ENCODE data around the gene CTPS2. TPM values are rescaled to one million over a fixed set of nuclear protein-coding genes. Genes with fewer than 3 reads are reported as not detected.

The CTPS2 gene
- total RNA-seq, 1 experiment from 2014 or later, result 3.8 TPM

DNA sequence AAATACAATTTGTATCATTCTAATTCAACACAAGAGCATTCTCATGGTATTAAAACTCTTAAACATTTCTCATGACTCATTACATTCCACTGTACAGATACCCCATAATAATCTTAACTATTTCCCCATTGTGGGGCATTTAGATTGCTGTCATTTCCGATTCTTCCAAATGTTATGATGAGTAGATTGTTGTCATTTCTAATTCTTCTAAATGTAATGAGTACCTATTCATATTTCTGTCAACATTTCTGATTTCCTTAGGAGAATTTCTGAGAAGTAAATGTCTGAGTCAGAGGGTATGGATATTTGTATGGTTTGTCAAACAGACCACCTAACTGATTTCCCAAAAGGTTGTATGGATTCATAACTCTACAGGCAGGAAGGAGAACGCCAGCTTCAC is 54.2 kb downstream of the CTPS2 start:
- Histone ChIP-seq H3K9me3 (ENCODE audit: control insufficient read depth, insufficient read depth, low read depth, low read length) (no peaks in the 10 kb centered on the region), H3K27me3 (ENCODE audit: control insufficient read depth, insufficient read depth, low read length) (no peaks in the 10 kb centered on the region), H3K4me1 (ENCODE audit: control insufficient read depth, insufficient read depth, low read length) (no peaks in the 10 kb centered on the region), H3K27ac (ENCODE audit: low read length) (no peak overlapping the region), H3K4me3 (ENCODE audit: low read depth in 2 of 2, low read length in 2 of 2) (no peak overlapping the region), H3K36me3 (ENCODE audit: control insufficient read depth, insufficient read depth, low read length) (no peaks in the 10 kb centered on the region)
- intact Hi-C loops (cut with micrococcal nuclease; ENCODE audit: unreplicated experiment) (no loop called here), in situ Hi-C loops (cut with HindIII; ENCODE audit: low pct_unique_long_range_greater_than_20kb, low sequenced_read_pairs) (no loop called here)
- DNase-seq (ENCODE audit: low read depth, low spot score) (no peak), ATAC-seq (no peak)
- ChIA-PET CTCF (no interaction called here), POLR2A (no interaction called here)
- BruUV-seq (replicated peaks), result no TSS peak
- TF ChIP-seq, protein P1, sequence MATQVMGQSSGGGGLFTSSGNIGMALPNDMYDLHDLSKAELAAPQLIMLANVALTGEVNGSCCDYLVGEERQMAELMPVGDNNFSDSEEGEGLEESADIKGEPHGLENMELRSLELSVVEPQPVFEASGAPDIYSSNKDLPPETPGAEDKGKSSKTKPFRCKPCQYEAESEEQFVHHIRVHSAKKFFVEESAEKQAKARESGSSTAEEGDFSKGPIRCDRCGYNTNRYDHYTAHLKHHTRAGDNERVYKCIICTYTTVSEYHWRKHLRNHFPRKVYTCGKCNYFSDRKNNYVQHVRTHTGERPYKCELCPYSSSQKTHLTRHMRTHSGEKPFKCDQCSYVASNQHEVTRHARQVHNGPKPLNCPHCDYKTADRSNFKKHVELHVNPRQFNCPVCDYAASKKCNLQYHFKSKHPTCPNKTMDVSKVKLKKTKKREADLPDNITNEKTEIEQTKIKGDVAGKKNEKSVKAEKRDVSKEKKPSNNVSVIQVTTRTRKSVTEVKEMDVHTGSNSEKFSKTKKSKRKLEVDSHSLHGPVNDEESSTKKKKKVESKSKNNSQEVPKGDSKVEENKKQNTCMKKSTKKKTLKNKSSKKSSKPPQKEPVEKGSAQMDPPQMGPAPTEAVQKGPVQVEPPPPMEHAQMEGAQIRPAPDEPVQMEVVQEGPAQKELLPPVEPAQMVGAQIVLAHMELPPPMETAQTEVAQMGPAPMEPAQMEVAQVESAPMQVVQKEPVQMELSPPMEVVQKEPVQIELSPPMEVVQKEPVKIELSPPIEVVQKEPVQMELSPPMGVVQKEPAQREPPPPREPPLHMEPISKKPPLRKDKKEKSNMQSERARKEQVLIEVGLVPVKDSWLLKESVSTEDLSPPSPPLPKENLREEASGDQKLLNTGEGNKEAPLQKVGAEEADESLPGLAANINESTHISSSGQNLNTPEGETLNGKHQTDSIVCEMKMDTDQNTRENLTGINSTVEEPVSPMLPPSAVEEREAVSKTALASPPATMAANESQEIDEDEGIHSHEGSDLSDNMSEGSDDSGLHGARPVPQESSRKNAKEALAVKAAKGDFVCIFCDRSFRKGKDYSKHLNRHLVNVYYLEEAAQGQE (IDR thresholded peaks at IDR 0.05; ENCODE audit: insufficient read depth in 1 of 2, low read depth in 2 of 2, low read length in 1 of 2), result no peak
- TF ChIP-seq TCF7L2 (IDR thresholded peaks at IDR 0.05; ENCODE audit: low read depth, low read length), result no peak
- no peak for TF ChIP-seq POLR2AphosphoS5 (IDR thresholded peaks at IDR 0.05; ENCODE audit: low read depth, low read length)
- TF ChIP-seq SIN3A (IDR thresholded peaks at IDR 0.05; ENCODE audit: borderline replicate concordance, insufficient read depth, low read depth, low read length), result no peak
- TF ChIP-seq, protein P2, sequence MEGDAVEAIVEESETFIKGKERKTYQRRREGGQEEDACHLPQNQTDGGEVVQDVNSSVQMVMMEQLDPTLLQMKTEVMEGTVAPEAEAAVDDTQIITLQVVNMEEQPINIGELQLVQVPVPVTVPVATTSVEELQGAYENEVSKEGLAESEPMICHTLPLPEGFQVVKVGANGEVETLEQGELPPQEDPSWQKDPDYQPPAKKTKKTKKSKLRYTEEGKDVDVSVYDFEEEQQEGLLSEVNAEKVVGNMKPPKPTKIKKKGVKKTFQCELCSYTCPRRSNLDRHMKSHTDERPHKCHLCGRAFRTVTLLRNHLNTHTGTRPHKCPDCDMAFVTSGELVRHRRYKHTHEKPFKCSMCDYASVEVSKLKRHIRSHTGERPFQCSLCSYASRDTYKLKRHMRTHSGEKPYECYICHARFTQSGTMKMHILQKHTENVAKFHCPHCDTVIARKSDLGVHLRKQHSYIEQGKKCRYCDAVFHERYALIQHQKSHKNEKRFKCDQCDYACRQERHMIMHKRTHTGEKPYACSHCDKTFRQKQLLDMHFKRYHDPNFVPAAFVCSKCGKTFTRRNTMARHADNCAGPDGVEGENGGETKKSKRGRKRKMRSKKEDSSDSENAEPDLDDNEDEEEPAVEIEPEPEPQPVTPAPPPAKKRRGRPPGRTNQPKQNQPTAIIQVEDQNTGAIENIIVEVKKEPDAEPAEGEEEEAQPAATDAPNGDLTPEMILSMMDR (IDR thresholded peaks at IDR 0.05), result no peak

DNA sequence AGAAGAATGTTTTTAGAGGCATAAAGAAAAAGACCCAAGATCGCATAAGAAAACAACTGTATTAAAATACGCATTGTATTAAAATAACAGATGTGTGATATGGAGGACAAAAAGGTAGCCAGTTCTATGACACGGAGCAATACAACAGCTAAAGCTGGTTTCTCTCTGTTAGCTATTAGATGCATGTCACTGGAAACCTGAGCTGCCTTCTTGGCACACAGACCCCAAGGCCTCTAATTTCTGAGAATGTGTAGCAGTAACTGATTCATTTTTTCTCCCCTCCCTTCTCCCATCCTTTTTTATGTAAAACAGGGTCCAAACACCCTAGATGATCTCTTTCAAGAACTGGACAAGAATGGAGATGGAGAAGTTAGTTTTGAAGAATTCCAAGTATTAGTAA is 58.4 kb downstream of the CTPS2 start:
- TF ChIP-seq, protein P1 (IDR thresholded peaks at IDR 0.05; ENCODE audit: insufficient read depth in 1 of 2, low read depth in 2 of 2, low read length in 1 of 2), result no peak
- TF ChIP-seq, protein P2 (IDR thresholded peaks at IDR 0.05), result no peak
- no peak for TF ChIP-seq SIN3A (IDR thresholded peaks at IDR 0.05; ENCODE audit: borderline replicate concordance, insufficient read depth, low read depth, low read length)
- no peak for TF ChIP-seq POLR2AphosphoS5 (IDR thresholded peaks at IDR 0.05; ENCODE audit: low read depth, low read length)
- no peak for TF ChIP-seq TCF7L2 (IDR thresholded peaks at IDR 0.05; ENCODE audit: low read depth, low read length)
- no peak overlapping the region for H3K4me3 ChIP-seq (ENCODE audit: low read depth in 2 of 2, low read length in 2 of 2)
- ATAC-seq (no peak), DNase-seq (ENCODE audit: low read depth, low spot score) (no peak)
- H3K4me1 ChIP-seq (ENCODE audit: control insufficient read depth, insufficient read depth, low read length), result no peaks in the 10 kb centered on the region
- intact Hi-C loops (cut with micrococcal nuclease; ENCODE audit: unreplicated experiment), result no loop called here
- CTCF ChIA-PET, result no interaction called here
- H3K27me3 ChIP-seq (ENCODE audit: control insufficient read depth, insufficient read depth, low read length), result no peaks in the 10 kb centered on the region
- no peaks in the 10 kb centered on the region for H3K36me3 ChIP-seq (ENCODE audit: control insufficient read depth, insufficient read depth, low read length)
- no peaks in the 10 kb centered on the region for H3K9me3 ChIP-seq (ENCODE audit: control insufficient read depth, insufficient read depth, low read depth, low read length)
- POLR2A ChIA-PET, result no interaction called here
- BruUV-seq (replicated peaks), result no TSS peak
- in situ Hi-C loops (cut with HindIII; ENCODE audit: low pct_unique_long_range_greater_than_20kb, low sequenced_read_pairs), result no loop called here
- no peak overlapping the region for H3K27ac ChIP-seq (ENCODE audit: low read length)

Measured in Panc1 (cell line).